ENCODE data around the gene C2orf92.

C2orf92 gene

GRCh38 chr2:97730245-97730644 is 60.7 kb downstream of the C2orf92 start:
- no peak for DNase-seq (ENCODE audit: low read depth)

DNA sequence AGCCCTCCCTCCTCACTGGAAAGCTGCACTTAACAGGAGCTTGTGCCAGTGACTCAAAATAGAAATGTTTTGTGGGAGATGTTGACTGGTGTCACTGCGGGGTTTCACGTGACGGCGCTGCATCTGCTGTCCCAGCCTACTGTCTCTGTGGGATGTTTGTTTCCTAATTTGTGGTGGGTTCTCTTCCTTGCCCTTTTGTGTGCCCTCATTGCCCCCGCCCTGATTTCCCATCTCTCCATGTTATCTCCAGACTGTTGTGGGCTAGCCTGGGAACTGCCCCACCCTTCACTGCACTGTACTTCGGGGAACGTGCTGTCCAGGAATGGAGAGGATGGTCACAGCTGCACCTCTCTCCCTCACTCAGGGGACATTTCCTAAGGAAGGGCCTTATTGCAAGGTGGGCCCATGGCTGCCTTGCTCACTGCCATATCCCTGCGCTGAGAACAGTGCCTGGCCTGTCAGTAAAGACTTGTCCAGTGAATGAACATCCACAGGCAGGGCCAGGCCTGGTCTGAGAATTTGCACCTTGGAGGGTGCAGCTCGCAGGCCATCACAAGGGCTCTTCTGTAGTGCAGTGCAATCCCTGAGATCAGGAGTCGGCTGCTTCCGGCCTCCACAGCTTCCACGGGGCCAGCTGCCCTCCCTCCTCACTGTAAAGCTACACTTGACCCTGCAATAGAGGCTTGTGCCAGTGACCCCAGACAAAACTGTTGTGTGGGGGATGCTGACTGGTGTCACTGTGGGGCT is 61.9 kb downstream of the C2orf92 start:
- no peak for DNase-seq (ENCODE audit: low read depth)

DNA sequence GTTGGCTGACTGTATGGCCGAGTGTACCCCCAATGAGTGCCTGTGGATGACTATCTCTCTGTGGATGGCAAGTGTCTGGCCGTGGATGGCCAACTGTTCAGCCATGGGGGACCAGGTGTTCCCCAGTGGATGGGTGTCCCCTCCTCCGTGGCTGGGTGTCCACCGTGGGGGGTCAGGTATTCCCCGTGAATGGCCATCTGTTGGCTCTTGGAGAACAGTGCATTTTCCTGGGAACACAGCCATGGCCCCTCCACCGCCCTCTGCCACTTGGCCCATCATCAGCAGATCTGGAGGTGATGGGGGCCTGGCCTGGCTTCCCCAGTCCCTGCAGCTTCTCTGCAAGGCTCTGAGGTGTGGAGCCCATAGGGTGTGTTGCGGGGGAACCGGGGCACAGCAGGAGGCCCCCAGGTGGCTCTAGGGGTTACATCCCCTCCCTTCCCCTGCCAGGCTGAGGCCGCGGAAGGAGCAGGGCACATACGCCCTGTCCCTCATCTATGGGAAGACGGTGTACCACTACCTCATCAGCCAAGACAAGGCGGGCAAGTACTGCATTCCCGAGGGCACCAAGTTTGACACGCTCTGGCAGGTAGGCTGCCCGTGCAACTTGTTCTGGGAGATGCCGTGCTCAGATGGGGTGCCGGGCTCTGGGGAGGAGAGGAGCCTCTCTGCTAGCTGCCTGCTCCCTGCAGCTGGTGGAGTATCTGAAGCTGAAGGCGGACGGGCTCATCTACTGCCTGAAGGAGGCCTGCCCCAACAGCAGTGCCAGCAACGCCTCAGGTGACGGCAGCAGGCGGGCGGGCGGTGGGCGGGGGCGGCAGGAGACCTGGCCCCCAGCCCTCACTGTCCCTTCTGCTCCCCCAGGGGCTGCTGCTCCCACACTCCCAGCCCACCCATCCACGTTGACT is 63.2 kb downstream of the C2orf92 start:
- DNase-seq (ENCODE audit: low read depth): no peak

- DNase-seq (ENCODE audit: low read depth): no peak
Measured at GRCh38 chr2:97733341-97734035, 64.0 kb downstream of the C2orf92 start.

DNA sequence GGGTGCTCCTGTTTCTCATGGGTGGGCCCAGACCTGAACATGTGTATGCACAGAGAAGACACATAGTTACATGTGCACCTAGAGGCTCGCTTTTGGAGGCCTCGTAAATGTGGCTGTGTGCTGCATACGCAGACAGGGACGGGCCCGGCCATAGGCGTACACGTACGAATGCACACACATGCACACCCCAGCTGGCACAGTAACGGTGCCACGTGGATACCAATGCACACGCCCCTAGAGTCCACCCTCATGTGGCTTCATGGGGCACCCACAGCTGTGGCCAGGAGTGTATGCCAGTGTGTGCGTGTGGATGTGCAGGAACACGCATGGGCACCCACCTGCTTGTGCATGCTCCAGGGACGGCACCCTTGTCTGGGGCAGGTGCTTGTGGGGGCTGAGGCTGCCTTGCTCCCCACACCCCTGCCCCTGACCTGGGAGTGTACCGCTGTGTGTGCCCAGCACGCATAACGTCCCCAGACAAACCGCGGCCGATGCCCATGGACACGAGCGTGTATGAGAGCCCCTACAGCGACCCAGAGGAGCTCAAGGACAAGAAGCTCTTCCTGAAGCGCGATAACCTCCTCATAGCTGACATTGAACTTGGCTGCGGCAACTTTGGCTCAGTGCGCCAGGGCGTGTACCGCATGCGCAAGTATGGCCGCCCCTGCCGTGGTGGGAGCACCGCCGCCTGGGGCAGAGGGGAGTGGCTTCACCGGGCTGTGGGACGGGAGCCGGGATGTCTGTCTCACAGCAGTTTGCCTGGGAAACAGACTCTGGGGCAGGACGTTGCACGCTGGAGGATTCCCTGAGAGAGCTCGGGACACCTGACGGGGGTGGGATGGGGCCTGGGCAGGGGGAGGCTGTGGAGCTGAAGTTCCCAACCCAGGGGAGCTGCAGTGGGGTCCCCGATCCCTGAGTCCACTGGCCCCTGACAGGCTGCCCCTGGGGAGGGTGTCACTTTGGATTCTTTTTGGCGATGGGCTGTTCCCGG is 64.8 kb downstream of the C2orf92 start:
- DNase-seq (ENCODE audit: low read depth): no peak

GRCh38 chr2:97735161-97735561 is 65.6 kb downstream of the C2orf92 start:
- no peak for DNase-seq (ENCODE audit: low read depth)

DNA sequence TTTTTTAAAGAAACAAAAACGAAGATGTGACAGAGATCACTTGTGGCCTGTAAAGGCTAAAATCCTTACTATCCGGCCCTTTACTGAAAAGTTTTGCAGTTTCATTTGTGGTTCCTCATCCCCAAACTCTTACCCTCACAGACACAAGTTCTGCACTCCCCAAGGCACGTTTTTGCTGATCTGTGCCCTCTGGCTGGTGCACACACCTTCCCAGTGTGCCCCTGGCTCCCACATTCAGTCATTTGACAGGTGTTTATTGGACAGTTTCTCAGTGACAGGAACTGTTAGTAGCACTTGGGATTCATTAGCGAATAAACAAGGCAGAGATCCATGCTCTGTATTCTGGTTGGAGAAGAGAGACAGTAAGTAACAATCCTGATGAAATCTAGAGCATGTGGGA is 66.7 kb downstream of the C2orf92 start:
- no peak for DNase-seq (ENCODE audit: low read depth)

GRCh38 chr2:97736608-97737330 is 67.3 kb downstream of the C2orf92 start:
- DNase-seq (ENCODE audit: low read depth): no peak

DNA sequence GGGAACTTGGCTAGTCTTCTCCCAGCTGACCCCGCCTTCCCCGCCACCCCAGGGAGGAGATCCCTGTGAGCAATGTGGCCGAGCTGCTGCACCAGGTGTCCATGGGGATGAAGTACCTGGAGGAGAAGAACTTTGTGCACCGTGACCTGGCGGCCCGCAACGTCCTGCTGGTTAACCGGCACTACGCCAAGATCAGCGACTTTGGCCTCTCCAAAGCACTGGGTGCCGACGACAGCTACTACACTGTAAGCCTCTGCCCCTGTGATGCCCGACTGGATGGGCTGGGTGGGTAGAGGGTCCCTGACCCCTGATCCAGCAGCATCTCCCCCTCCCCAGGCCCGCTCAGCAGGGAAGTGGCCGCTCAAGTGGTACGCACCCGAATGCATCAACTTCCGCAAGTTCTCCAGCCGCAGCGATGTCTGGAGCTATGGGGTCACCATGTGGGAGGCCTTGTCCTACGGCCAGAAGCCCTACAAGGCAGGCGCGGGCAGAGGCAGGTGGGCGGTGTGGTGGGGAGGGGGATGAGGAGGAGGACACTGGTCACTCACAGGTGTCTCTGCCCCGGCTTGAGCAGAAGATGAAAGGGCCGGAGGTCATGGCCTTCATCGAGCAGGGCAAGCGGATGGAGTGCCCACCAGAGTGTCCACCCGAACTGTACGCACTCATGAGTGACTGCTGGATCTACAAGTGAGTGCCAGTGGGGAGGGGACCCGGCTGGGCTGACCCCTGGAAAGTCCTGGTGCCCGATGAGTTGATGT is 68.1 kb downstream of the C2orf92 start:
- DNase-seq (ENCODE audit: low read depth): no peak

GRCh38 chr2:97738179-97739019 is 68.9 kb downstream of the C2orf92 start:
- DNase-seq (ENCODE audit: low read depth): no peak

- DNase-seq (ENCODE audit: low read depth): no peak
Measured at GRCh38 chr2:97739020-97739892, 69.7 kb downstream of the C2orf92 start.

- DNase-seq (ENCODE audit: low read depth): no peak
Measured at GRCh38 chr2:97739893-97740245, 70.4 kb downstream of the C2orf92 start.

DNA sequence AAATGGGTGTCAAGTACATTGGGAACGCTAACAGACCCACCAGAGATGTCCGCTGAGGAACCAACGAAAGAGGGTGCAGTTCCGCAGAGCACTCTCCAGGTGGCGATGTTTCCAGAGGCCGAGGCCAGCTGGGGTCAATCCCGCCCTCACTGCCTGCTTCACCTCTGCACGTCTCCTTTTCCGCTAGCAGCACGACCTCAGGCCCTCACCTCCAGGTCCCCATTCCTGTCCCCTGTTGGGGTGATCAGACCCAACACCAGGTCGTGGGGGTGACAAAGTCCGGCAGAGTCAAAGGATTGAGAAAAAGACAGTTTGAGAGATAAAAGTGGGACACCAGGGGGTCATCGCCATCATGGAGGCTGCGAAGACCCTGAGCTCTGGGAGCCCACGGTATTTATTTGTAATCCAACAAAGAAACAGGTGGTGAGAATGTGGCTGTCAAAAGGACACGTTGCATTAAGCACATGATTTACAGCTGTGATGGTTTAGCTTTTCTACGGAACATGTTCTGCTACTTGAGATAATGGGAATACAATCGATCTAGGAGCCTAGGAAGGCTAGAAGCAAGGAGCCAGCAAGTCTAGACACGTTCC is 71.2 kb downstream of the C2orf92 start:
- DNase-seq (ENCODE audit: low read depth): no peak

GRCh38 chr2:97741251-97741650 is 71.7 kb downstream of the C2orf92 start:
- DNase-seq (ENCODE audit: low read depth): no peak

GRCh38 chr2:97741686-97742085 is 72.2 kb downstream of the C2orf92 start:
- DNase-seq (ENCODE audit: low read depth): no peak

DNA sequence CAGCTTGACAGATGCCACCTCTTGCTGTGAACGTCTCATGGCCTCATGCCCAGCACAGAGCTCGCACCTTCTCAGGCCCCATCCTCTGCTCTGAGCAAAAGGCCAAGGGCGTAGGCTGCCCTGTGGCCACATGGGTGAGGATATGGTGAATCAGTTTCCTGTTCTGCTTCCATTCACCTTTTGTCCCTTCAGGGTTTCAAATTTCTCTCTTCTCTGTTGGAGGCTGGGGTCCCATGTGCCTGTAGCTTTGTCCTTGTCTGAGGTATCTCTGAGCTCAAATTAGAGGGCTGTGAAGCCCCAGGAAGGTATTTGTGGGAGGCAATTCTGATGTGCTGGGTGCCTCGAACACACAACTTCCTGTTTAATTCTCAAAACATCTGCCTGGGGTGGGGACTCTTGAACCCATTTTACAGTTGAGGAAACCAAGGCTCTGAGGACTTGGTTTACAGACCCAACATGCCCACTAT is 72.9 kb downstream of the C2orf92 start:
- DNase-seq (ENCODE audit: low read depth): no peak

DNA sequence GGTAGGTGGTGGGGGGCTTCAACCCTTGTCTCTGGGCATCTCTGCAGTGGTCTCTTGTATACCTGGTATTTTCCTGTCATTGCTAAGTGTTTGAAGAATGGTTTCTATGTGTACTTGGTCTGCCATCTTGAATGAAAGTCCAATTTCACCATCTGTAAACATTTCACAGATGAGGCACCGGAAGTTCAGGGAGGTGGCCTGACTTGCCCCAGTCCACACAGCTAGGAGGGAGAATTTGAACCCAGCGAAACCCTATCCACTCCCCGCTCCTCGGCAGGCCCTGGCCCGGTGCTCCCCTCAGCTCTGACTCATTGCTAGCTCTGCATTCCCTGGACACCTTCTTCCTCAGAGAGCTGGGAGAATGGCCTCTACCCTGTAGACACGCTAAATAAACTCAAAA is 74.4 kb downstream of the C2orf92 start:
- no peak for DNase-seq (ENCODE audit: low read depth)

Measured in HS-5 (cell line).